H1 (cell line): ENCODE measurements around the gene LAMTOR5.

ENCODE experiments used
- CTCF ChIP-seq, 3 experiments: IDR thresholded peaks; 1 replicate in 2 of 3; 2 replicates in 1 of 3; pipeline versions ENCODE4 v1.5.1 to v1.6.1; 2011; ENCODE audit warnings: low read length in 3 of 3, mild to moderate bottlenecking in 3 of 3, inconsistent platforms in 2 of 3, low read depth in 1 of 3, moderate library complexity in 1 of 3; ENCODE audit not compliant: insufficient read depth in 1 of 3; ENCODE audit errors: control extremely low read depth in 1 of 3
- E2F6 ChIP-seq: IDR thresholded peaks from 2 replicates; pipeline ENCODE4 v1.6.1; 2012; ENCODE audit warnings: inconsistent platforms
- POLR2AphosphoS5 ChIP-seq: IDR thresholded peaks from 2 replicates; pipeline ENCODE4 v1.6.1; 2011; ENCODE audit warnings: low read depth, low read length
- YY1 ChIP-seq: IDR thresholded peaks from 2 replicates; pipeline ENCODE4 v1.6.1; 2011; ENCODE audit warnings: low read depth, mild to moderate bottlenecking, low read length

GRCh38 chr1:110390692-110391245 is 16.7 kb downstream of the LAMTOR5 start, which contains the start of gene SLC16A4:
- TF ChIP-seq E2F6, result no peak
- no peak for TF ChIP-seq CTCF (IDR thresholded peaks at IDR 0.05; ENCODE audit: control extremely low read depth in 1 of 3, insufficient read depth in 1 of 3, low read depth in 1 of 3, low read length in 3 of 3)
- no peak for TF ChIP-seq YY1
- no peak for TF ChIP-seq POLR2AphosphoS5
